Activated CD8-positive, alpha-beta memory T cell treated with anti-CD3 and anti-CD28 coated beads, Interleukin-2, amount 50 U/mL, for 24 hours (primary cell): ENCODE results near the gene RBM7.

Experiments used
- DNase-seq: peaks from one replicate; pipeline ENCODE4 v3.0.0-alpha.2; 2020; ENCODE audit errors: extremely low read depth

The RBM7 gene

DNA sequence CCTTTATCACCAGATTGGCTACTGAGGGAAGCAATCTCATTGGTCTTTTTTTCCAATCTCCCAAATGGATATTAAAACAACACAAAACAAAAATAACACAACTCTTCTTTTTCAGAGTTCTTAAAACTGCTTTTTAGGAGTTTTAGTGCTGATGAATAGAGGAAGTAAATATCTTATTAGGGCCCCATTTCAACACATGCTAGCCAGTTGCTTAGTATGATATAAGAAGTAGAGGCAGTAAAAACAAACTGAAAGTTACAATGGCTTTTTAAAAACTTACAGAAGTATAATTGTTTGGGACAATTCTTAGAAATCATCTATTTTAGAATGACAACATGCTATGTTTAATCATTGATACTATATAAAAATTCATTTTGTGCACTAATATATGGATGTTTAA, 3.5 kb upstream of the RBM7 start:
- no peak for DNase-seq

- no peak for DNase-seq
Measured at GRCh38 chr11:114397349-114397982, 3.0 kb upstream of the RBM7 start.

- no peak for DNase-seq
Measured at GRCh38 chr11:114398303-114398920, 2.1 kb upstream of the RBM7 start.

- DNase-seq = no peak
Measured at GRCh38 chr11:114399490-114400215, 813 bp upstream of the RBM7 start.

GRCh38 chr11:114400915-114401223, 403 bp downstream of the RBM7 start:
- no peak for DNase-seq

GRCh38 chr11:114401311-114401710, 845 bp downstream of the RBM7 start:
- DNase-seq = no peak

GRCh38 chr11:114412946-114413345, 12.5 kb downstream of the RBM7 start:
- no peak for DNase-seq

GRCh38 chr11:114413958-114414357, 13.5 kb downstream of the RBM7 start:
- DNase-seq = no peak

DNA sequence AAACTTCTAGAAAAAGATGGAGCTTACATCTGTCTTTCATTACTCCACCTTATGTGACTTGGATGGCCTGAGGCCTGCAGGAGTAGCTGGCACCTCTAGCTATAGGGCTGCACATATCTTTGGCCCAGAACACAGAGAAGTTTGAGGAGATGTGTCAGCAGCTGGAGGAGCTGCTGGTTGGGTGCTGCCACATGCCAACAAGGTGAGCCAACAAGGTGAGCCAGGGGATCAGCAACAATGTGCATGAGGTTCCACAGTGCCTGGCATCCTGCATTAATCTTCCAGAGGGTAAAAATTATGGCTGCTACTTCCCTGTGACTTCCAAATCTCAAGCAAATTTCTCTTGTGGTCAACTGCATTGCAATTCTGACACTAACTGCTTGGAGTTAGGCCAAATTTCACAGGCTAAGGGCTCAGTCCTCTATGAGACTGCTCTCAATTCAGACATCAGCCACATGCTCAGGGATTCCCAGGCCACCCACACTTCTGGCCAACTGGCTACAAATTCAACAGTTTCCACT, 16.0 kb downstream of the RBM7 start:
- DNase-seq = no peak

DNA sequence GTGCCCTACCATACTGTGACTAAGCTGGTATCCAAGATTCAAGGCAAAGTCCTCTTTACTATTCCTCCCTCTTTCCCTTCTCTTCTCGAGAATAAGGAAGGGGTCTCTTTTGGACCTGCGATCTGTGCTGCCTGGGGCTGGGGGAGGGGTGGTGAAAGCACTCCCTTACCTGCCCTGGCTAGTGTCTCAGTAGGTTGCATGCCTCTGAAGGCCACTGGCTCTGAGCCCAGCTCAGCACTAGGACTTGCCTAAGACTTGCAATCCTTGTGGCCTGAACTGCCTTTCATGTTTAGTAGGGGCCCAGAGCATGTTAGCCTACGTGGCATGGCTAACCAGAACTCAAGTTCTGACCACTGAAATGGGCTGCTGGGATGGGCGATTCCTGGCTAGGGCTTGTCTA, 25.8 kb downstream of the RBM7 start:
- no peak for DNase-seq

- DNase-seq = no peak
Measured at GRCh38 chr11:114430290-114430689, 29.8 kb downstream of the RBM7 start.

DNA sequence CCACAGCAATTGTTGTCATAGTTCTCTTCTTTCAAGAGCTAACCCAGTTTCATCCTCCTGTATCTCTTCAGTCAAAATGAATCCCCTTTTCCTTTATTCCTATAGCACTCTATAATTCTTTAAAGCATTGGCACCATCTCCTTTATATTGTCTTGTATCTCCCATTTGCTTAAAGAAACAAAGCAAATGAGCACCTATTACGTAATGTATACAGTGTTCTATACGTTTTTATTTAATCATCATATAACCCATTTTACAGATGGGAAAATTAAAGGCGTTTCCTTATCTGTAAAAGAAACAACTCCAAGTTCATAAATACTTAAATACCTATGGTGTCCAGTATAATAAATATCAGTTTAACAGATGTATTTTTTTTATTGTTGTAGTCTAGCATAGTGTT, 32.4 kb downstream of the RBM7 start:
- DNase-seq = no peak

GRCh38 chr11:114433376-114433775, 32.9 kb downstream of the RBM7 start:
- DNase-seq = no peak

GRCh38 chr11:114438303-114438702, 37.8 kb downstream of the RBM7 start:
- no peak for DNase-seq

GRCh38 chr11:114439229-114440120, 39.0 kb downstream of the RBM7 start, which contains the start of gene REXO2:
Gene REXO2, plus strand, starts transcription at chr11:114439467. Its CDS starts 62 bp downstream, at chr11:114439529.
- peak; percentile 86 for DNase-seq

DNA sequence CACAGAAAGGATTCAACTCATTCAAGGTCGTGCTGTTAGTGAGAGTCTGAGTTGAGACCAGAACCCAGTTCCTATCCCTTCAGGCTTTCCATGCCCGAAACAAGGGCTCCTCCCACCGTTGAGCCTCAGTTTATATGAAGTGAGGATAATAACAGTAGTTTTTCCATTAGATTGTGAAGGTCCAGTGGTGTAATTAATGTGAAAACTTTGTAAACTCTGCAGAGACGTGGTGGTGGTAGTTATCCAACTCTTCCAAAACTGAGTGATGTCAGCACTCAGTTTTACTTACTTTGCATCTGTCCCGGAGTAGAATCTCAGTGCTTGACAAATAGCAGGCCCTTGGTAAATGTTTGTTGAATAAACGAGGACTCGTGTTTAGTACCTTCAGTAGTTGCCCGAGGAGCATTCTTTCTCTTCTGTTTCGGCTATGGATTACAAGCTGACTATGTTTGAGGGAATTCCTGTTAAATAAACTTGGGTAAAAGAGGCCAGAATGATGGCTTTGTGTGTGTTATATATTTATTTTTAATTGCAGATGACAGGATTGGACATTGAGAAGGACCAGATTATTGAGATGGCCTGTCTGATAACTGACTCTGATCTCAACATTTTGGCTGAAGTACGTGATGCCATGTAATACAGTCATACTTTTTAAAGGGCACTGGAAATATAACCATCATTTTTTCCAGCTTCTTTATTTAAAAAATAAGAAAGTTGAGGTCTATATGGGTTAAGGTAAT, 39.8 kb downstream of the RBM7 start:
- no peak for DNase-seq

DNA sequence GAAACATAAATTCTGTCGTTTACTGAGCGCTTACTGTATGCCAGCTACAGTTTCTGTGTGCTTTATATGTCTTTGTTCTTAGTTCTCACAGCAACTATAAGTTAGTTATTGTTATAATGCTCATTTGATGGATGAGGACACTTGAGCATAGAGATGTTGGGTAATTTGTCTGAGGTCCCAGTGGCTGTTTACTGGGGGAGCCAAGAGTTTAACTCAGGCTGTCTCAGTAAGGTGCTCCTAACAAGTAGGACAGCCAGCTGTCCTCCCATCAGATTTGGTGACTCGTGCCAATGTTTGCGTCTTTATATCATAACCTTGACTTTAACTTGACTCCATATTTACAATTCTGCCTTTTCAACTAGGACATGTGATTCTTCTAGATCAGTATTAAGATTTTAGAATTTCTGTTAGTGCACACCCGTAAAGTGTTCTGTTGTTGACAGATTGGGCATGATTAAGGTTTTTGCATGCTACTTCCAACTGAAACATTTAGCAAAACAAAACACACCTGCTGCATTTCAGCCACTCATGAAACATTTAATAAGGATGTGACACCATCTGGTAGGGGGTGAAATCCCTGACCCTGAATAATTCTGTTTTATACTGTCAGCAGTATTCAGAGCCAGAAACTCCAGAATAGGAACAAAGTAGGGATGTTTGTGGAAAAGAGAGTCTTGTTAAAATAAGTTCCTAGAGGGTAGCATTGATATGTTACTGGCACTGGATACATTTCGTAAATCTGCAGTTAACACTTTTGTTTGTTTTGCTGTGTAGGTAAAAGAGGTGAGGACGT, 40.7 kb downstream of the RBM7 start:
- no peak for DNase-seq

GRCh38 chr11:114441921-114442320, 41.5 kb downstream of the RBM7 start:
- no peak for DNase-seq

GRCh38 chr11:114442536-114442935, 42.1 kb downstream of the RBM7 start:
- no peak for DNase-seq

GRCh38 chr11:114447444-114447843, 47.0 kb downstream of the RBM7 start:
- DNase-seq = no peak
